Esophagus squamous epithelium (tissue), 5 donors: ENCODE measurements around the gene RDH5. TPM values are rescaled to one million over a fixed set of nuclear protein-coding genes. Genes with fewer than 3 reads are reported as not detected.

ENCODE experiments used
- DNase-seq: peaks from one replicate; lab custom pipeline; 2025; lab: John Stamatoyannopoulos, UW
- H3K27ac ChIP-seq, 4 donors: fragments of 200-600 bp; sonication (generic); one replicate each; pipeline ENCODE4 v1.5.1; 2016 to 2019; ENCODE audit warnings: mild to moderate bottlenecking in 1 of 4
- H3K27me3 ChIP-seq, 4 donors: fragments of 200-600 bp; sonication (generic); 1 replicate in 3 of 4; 2 replicates in 1 of 4; pipeline versions ENCODE4 v1.5.1 to v1.6.0; 2017 to 2021; ENCODE audit warnings: antibody characterized with exemption in 1 of 4
- H3K36me3 ChIP-seq, 3 donors: fragments of 200-600 bp; sonication (generic); one replicate each; pipeline ENCODE4 v1.5.1; 2016 to 2019
- H3K4me1 ChIP-seq, 3 donors: fragments of 200-600 bp; sonication (generic); one replicate each; pipeline ENCODE4 v1.5.1; 2017 to 2019
- H3K4me3 ChIP-seq, 4 donors: fragments of 200-600 bp; sonication (generic); 1 replicate in 3 of 4; 2 replicates in 1 of 4; pipeline ENCODE4 v1.5.1; 2016 to 2019; ENCODE audit warnings: mild to moderate bottlenecking in 2 of 4, moderate library complexity in 1 of 4
- H3K9me3 ChIP-seq, 3 donors: fragments of 200-600 bp; sonication (generic); one replicate each; pipeline ENCODE4 v1.5.1; 2016 to 2019
- POLR2A ChIP-seq, 4 donors: fragments of 450-650 bp; IDR thresholded peaks; one replicate each; pipeline ENCODE4 v1.6.1; 2017; ENCODE audit warnings: antibody characterized with exemption in 4 of 4, mild to moderate bottlenecking in 4 of 4, moderate library complexity in 3 of 4
- WGBS, 2 donors: methylation state at CpG; one replicate each; pipeline ENCODE4 v1.1.5; 2018; 5-methylcytosine and 5-hydroxymethylcytosine counted together
- intact Hi-C: fragments of 100-400 bp; cut with DNase I; formaldehyde crosslinking; loops from one replicate; pipeline ENCODE4 v1.15.0; 2022
- total RNA-seq, 4 donors: library from RNA; depleted of rRNA; stranded (reverse); fragments of >200 nt; gene quantifications; one replicate each; pipeline ENCODE4 v1.1.0, GENCODE V29; 2016
- TF ChIP-seq, protein P1 (sequence below), 6 experiments: fragments of 450-650 bp in 4 of 6; fragments of 200-600 bp in 2 of 6; sonication (generic) in 2 of 6; IDR thresholded peaks; one replicate each; pipeline ENCODE4 v1.5.1; 2016 to 2019; ENCODE audit warnings: antibody characterized with exemption in 6 of 6, mild to moderate bottlenecking in 4 of 6, moderate library complexity in 4 of 6
- donor health status: DM: yes; HTN: yes; CAD: no.

RDH5 gene
- total RNA-seq, 4 donors from 2014 or later: 1.3 to 13.5 (median 4.1) TPM

DNA sequence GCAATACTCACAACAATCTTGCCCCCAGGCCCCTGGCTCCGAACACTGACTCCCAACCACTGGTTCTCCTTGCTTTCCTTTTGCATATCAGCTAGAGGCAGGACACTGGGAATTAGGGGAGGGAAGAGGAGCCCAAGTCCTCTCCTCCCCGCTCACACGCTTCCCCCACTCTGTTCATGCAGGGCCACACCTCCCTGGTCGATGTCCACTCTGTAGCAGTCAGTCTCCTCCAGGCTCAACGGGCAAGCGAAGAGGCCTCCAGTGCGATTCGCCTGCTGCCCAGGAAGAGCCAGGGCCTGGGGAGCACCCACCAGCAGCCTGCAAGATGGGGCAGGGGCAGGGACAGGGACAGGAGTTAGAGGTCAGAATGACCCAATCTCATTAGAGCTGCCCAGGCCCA is 17.3 kb upstream of the RDH5 start:
- WGBS, 2 donors: 84 to 100% methylated on average over 2 to 4 of the region's 8 CpGs
- H3K27ac ChIP-seq: peak overlapping the region in 3 of 4 donors; percentile 80 to 87 (median 82)
- peaks cover 0 to 37% (median 7%) of the 10 kb centered on the region in 3 donors for H3K4me1 ChIP-seq
- no peaks in the 10 kb centered on the region for H3K36me3 ChIP-seq
- peaks cover 0 to 24% (median 1%) of the 10 kb centered on the region in 4 donors for H3K27me3 ChIP-seq
- H3K4me3 ChIP-seq: peak overlapping the region in 2 of 4 donors; percentile 24 to 65
- no peaks in the 10 kb centered on the region for H3K9me3 ChIP-seq
- no peak for DNase-seq
- TF ChIP-seq, protein P1, sequence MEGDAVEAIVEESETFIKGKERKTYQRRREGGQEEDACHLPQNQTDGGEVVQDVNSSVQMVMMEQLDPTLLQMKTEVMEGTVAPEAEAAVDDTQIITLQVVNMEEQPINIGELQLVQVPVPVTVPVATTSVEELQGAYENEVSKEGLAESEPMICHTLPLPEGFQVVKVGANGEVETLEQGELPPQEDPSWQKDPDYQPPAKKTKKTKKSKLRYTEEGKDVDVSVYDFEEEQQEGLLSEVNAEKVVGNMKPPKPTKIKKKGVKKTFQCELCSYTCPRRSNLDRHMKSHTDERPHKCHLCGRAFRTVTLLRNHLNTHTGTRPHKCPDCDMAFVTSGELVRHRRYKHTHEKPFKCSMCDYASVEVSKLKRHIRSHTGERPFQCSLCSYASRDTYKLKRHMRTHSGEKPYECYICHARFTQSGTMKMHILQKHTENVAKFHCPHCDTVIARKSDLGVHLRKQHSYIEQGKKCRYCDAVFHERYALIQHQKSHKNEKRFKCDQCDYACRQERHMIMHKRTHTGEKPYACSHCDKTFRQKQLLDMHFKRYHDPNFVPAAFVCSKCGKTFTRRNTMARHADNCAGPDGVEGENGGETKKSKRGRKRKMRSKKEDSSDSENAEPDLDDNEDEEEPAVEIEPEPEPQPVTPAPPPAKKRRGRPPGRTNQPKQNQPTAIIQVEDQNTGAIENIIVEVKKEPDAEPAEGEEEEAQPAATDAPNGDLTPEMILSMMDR (IDR thresholded peaks at IDR 0.05): no peak
- TF ChIP-seq POLR2A (IDR thresholded peaks at IDR 0.05): no peak
- intact Hi-C loops: no loop called here

DNA sequence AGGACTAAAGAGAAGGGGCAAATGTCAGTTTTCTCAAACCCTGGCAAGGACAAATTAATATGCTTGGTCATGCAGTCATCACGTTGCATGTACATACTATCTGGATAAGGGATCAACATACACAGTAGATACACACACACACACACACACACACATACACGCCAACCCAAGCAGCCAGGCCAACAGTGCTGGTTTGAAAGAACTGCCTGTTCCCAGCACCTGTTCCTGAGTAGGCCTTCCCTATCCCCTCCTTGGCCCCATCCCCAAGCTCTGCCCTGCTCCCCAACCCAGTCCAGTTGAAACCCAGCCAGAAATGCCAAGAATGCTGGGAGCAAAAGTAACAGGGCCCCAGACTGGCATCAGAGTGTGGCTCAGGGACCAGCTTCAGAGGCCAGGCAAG is 16.9 kb upstream of the RDH5 start:
- intact Hi-C loops: no loop called here
- no peak for TF ChIP-seq POLR2A (IDR thresholded peaks at IDR 0.05)
- TF ChIP-seq, protein P1 (IDR thresholded peaks at IDR 0.05): no peak
- Histone ChIP-seq H3K27me3 (peaks cover 0 to 28% (median 1%) of the 10 kb centered on the region in 4 donors), H3K36me3 (no peaks in the 10 kb centered on the region), H3K9me3 (no peaks in the 10 kb centered on the region), H3K4me1 (peaks cover under 1 to 41% (median 11%) of the 10 kb centered on the region in 3 donors), H3K4me3 (peak overlapping the region in 2 of 4 donors; percentile 24 to 65), H3K27ac (peak overlapping the region; percentile 37 to 87 (median 81))
- DNase-seq: no peak
- WGBS, 2 donors: 50% methylated on average over 2 of the region's 2 CpGs; no CpG with 5 or more reads in 1 of the 2 donors

DNA sequence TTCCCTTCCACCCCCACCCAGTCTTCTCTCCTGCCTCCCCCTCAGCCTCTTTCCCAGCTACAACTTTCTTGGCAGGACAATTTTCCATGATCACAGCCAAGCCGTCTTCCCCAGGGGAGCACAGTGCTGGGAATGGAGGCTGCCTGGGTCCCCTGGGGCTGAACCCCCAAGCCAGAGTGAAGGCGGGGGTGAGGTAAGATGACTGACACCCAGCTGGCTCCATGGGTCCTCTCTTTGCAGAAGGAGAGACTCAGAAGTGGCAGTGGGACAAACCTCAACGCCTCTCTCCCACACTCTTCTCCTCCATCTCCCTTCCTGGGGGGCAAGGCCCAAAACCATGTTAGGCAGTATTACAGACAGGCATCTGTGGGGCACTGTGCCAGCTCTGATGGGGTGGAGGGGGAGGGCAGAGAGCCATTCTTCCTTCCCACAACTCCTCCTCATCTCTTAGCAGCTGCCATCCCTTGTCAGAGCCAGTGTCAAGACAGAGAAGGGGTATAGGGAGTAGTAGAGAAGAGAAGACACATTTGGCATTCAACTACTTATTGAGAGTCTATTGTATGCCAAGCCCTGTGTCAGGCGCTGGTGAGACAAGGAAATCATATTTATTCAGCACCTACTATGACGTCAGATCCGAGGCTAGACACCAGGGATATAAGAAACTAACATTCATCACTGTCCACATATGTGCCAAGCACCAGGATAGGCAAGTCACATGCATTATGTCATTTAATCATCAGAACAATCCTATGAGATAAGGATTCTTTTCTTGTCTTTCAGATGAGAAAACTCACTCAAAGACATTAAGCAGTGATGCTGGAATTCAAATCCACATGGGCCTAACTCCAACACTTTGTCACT is 16.1 kb upstream of the RDH5 start:
- WGBS, 2 donors: 53 to 58% methylated on average over 5 of the region's 6 CpGs
- peaks cover 0 to 32% (median 1%) of the 10 kb centered on the region in 4 donors for H3K27me3 ChIP-seq
- no peaks in the 10 kb centered on the region for H3K36me3 ChIP-seq
- no peak for TF ChIP-seq POLR2A (IDR thresholded peaks at IDR 0.05)
- TF ChIP-seq, protein P1 (IDR thresholded peaks at IDR 0.05): no peak
- no peaks in the 10 kb centered on the region for H3K9me3 ChIP-seq
- no peak for DNase-seq
- peak overlapping the region in 3 of 4 donors; percentile 56 to 65 (median 59) for H3K4me3 ChIP-seq
- peak overlapping the region; percentile 37 to 87 (median 81) for H3K27ac ChIP-seq
- peaks cover 9 to 50% (median 12%) of the 10 kb centered on the region in 3 donors for H3K4me1 ChIP-seq
- intact Hi-C loops: no loop called here

DNA sequence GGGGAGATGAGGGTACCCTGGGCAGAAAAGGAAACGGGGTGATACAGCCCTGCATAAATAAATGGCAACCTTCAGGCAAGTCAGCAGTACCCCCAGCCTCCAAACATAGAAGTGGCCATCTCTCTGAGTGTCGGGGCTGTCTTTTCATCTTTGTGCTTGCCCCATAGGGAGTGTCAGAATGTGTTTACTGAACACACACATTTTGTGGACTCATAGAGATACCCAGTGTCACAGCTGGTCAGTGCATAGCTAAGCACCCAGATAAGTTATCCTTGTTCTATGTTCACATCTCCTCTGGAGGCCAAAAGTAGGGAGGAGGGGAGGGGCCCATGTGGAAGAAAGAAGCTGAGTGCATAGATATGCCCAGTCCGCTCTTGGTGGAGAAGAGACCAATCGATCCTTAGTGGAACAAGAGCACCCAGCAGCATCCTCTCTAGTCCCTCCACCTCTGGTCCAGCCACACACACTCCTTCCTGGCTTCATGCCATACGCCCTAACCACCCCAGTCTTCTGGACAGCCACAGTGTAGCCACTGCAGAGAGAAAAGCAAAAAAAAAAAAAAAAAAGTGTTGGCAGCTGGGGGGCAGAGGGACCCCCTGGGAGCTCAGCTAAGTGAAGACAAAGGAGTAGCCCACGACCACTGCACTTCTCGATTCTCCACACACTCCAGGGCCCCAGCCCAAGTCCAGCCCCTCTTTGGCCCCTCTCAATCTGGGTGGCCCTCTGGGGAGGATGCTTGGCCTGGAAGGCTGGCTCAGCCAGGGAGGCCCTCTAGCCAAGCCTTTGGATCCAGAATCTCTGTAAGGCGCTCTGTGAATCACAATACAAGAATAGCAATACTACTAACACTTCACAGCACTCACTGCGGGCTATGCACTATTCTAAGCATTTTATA is 15.1 kb upstream of the RDH5 start:
- H3K27ac ChIP-seq: peak overlapping the region; percentile 50 to 88 (median 84)
- peak overlapping the region in 3 of 4 donors; percentile 56 to 65 (median 59) for H3K4me3 ChIP-seq
- H3K4me1 ChIP-seq: peaks cover 12 to 58% (median 13%) of the 10 kb centered on the region in 3 donors

More for the DNA sequence above, 15.1 kb upstream of the RDH5 start:
- intact Hi-C loops: no loop called here
- peaks cover 0 to 33% (median 1%) of the 10 kb centered on the region in 4 donors for H3K27me3 ChIP-seq
- no peaks in the 10 kb centered on the region for H3K9me3 ChIP-seq
- TF ChIP-seq, protein P1 (IDR thresholded peaks at IDR 0.05): no peak
- no peak for TF ChIP-seq POLR2A (IDR thresholded peaks at IDR 0.05)
- no peaks in the 10 kb centered on the region for H3K36me3 ChIP-seq
- 65 to 81% methylated on average over 8 to 9 of the region's 9 CpGs for WGBS, 2 donors
- DNase-seq: no peak
